ENCODE measurements around the gene GDF3. TPM values are rescaled to one million over a fixed set of nuclear protein-coding genes. Genes with fewer than 3 reads are reported as not detected.
"Not testable (repeated sequence)": the region's sequence is repeated elsewhere in the genome, so short reads cannot be mapped to it uniquely, and the experiment has no call there.

The GDF3 gene
- total and polyA plus RNA-seq, 2 donors (not counting 1 experiment from before 2014, with no cell fraction given): not detected

GRCh38 chr12:7679251-7680045 lies 16.1 kb downstream of the GDF3 start:
- no peak overlapping the region for H3K4me3 ChIP-seq (replicated peaks in 1 of 4; ENCODE audit: control extremely low read depth in 1 of 4, insufficient read depth in 1 of 4, low read depth in 3 of 4, low read length in 4 of 4)
- DNase-seq (ENCODE audit: low read depth in 2 of 2): no peak
- no peaks in the 10 kb centered on the region for H3K36me3 ChIP-seq (ENCODE audit: control insufficient read depth, insufficient read depth, low read length)
- no peaks in the 10 kb centered on the region for H3K27me3 ChIP-seq (ENCODE audit: control insufficient read depth, insufficient read depth, low read length)
- H4K20me1 ChIP-seq (ENCODE audit: control insufficient read depth, extremely low read depth, insufficient read depth, low read length): no peaks in the 10 kb centered on the region
- TF ChIP-seq EZH2 (IDR thresholded peaks at IDR 0.05; ENCODE audit: low read length, missing control alignments) (no peak), CTCF (conservative IDR thresholded peaks at IDR 0.05 in 1 of 2, IDR thresholded peaks at IDR 0.05 in 1 of 2; ENCODE audit: low read depth in 1 of 2, low read length in 2 of 2) (no peak)
- H3K9ac ChIP-seq (ENCODE audit: insufficient read depth, low read length): no peak overlapping the region
- no peaks in the 10 kb centered on the region for H3K4me1 ChIP-seq (ENCODE audit: control insufficient read depth, extremely low read depth, insufficient read depth, low read length)
- no peak overlapping the region for H3K4me2 ChIP-seq (ENCODE audit: extremely low read depth, insufficient read depth, low read length)
- H3K27ac ChIP-seq (ENCODE audit: insufficient read depth, low read length): no peak overlapping the region
- no peaks in the 10 kb centered on the region for H3K79me2 ChIP-seq (ENCODE audit: control insufficient read depth, insufficient read depth, low read length)
- H3K9me3 ChIP-seq (ENCODE audit: control insufficient read depth, insufficient read depth, low read depth, low read length): no peaks in the 10 kb centered on the region
- no peak overlapping the region for H2AFZ ChIP-seq (ENCODE audit: low read length)

- TF ChIP-seq CTCF (conservative IDR thresholded peaks at IDR 0.05 in 1 of 2, IDR thresholded peaks at IDR 0.05 in 1 of 2; ENCODE audit: low read depth in 1 of 2, low read length in 2 of 2): no peak
- no peak for TF ChIP-seq EZH2 (IDR thresholded peaks at IDR 0.05; ENCODE audit: low read length, missing control alignments)
- no peaks in the 10 kb centered on the region for H3K27me3 ChIP-seq (ENCODE audit: control insufficient read depth, insufficient read depth, low read length)
- no peaks in the 10 kb centered on the region for H3K9me3 ChIP-seq (ENCODE audit: control insufficient read depth, insufficient read depth, low read depth, low read length)
- H3K27ac ChIP-seq (ENCODE audit: insufficient read depth, low read length): no peak overlapping the region
- H4K20me1 ChIP-seq (ENCODE audit: control insufficient read depth, extremely low read depth, insufficient read depth, low read length): no peaks in the 10 kb centered on the region
- no peaks in the 10 kb centered on the region for H3K79me2 ChIP-seq (ENCODE audit: control insufficient read depth, insufficient read depth, low read length)
- no peak overlapping the region for H3K4me3 ChIP-seq (replicated peaks in 1 of 4; ENCODE audit: control extremely low read depth in 1 of 4, insufficient read depth in 1 of 4, low read depth in 3 of 4, low read length in 4 of 4)
- no peak overlapping the region for H3K9ac ChIP-seq (ENCODE audit: insufficient read depth, low read length)
- no peak overlapping the region for H3K4me2 ChIP-seq (ENCODE audit: extremely low read depth, insufficient read depth, low read length)
- no peak overlapping the region for H2AFZ ChIP-seq (ENCODE audit: low read length)
- DNase-seq (ENCODE audit: low read depth in 2 of 2): no peak
- no peaks in the 10 kb centered on the region for H3K36me3 ChIP-seq (ENCODE audit: control insufficient read depth, insufficient read depth, low read length)
- no peaks in the 10 kb centered on the region for H3K4me1 ChIP-seq (ENCODE audit: control insufficient read depth, extremely low read depth, insufficient read depth, low read length)
Observed at GRCh38 chr12:7678744-7679143, 16.8 kb downstream of the GDF3 start.

GRCh38 chr12:7677432-7677888 lies 18.1 kb downstream of the GDF3 start:
- not testable (repeated sequence) for H3K27me3 ChIP-seq (ENCODE audit: control insufficient read depth, insufficient read depth, low read length); H3K79me2 ChIP-seq (ENCODE audit: control insufficient read depth, insufficient read depth, low read length); H3K4me3 ChIP-seq (replicated peaks in 1 of 4; ENCODE audit: control extremely low read depth in 1 of 4, insufficient read depth in 1 of 4, low read depth in 3 of 4, low read length in 4 of 4); H4K20me1 ChIP-seq (ENCODE audit: control insufficient read depth, extremely low read depth, insufficient read depth, low read length); H3K4me1 ChIP-seq (ENCODE audit: control insufficient read depth, extremely low read depth, insufficient read depth, low read length); H3K9me3 ChIP-seq (ENCODE audit: control insufficient read depth, insufficient read depth, low read depth, low read length); H2AFZ ChIP-seq (ENCODE audit: low read length); H3K36me3 ChIP-seq (ENCODE audit: control insufficient read depth, insufficient read depth, low read length); H3K4me2 ChIP-seq (ENCODE audit: extremely low read depth, insufficient read depth, low read length); H3K9ac ChIP-seq (ENCODE audit: insufficient read depth, low read length); H3K27ac ChIP-seq (ENCODE audit: insufficient read depth, low read length)
- peak; percentile 38 to 44 for TF ChIP-seq CTCF (conservative IDR thresholded peaks at IDR 0.05 in 1 of 2, IDR thresholded peaks at IDR 0.05 in 1 of 2; ENCODE audit: low read depth in 1 of 2, low read length in 2 of 2)
- peak; percentile 5 to 45 for DNase-seq (ENCODE audit: low read depth in 2 of 2)

GRCh38 chr12:7675455-7675854 lies 20.1 kb downstream of the GDF3 start:
- H3K79me2 ChIP-seq (ENCODE audit: control insufficient read depth, insufficient read depth, low read length): not testable (repeated sequence)

More at GRCh38 chr12:7675455-7675854, 20.1 kb downstream of the GDF3 start:
- H3K27me3 ChIP-seq (ENCODE audit: control insufficient read depth, insufficient read depth, low read length); H2AFZ ChIP-seq (ENCODE audit: low read length); H3K4me3 ChIP-seq (replicated peaks in 1 of 4; ENCODE audit: control extremely low read depth in 1 of 4, insufficient read depth in 1 of 4, low read depth in 3 of 4, low read length in 4 of 4); H3K27ac ChIP-seq (ENCODE audit: insufficient read depth, low read length); H3K4me2 ChIP-seq (ENCODE audit: extremely low read depth, insufficient read depth, low read length); H3K9ac ChIP-seq (ENCODE audit: insufficient read depth, low read length); H3K36me3 ChIP-seq (ENCODE audit: control insufficient read depth, insufficient read depth, low read length); H3K9me3 ChIP-seq (ENCODE audit: control insufficient read depth, insufficient read depth, low read depth, low read length); DNase-seq (ENCODE audit: low read depth in 2 of 2); H3K4me1 ChIP-seq (ENCODE audit: control insufficient read depth, extremely low read depth, insufficient read depth, low read length); H4K20me1 ChIP-seq (ENCODE audit: control insufficient read depth, extremely low read depth, insufficient read depth, low read length): not testable (repeated sequence)

All from fibroblast of lung (primary cell).